Activated naive CD4-positive, alpha-beta T cell treated with Interleukin-2 at 50 U/mL for 16 hours (primary cell): ENCODE results near the gene COX17.

Experiments used
- DNase-seq: peaks from one replicate; pipeline ENCODE4 v3.0.0-alpha.2; 2020

Gene COX17

GRCh38 chr3:119672776-119673175, 4.4 kb downstream of the COX17 start:
- DNase-seq: no peak

GRCh38 chr3:119669906-119670570, 7.2 kb downstream of the COX17 start:
- DNase-seq: no peak

- no peak for DNase-seq
Observed at GRCh38 chr3:119665954-119666559, 11.1 kb downstream of the COX17 start.

GRCh38 chr3:119664850-119665379, 12.3 kb downstream of the COX17 start:
- no peak for DNase-seq

GRCh38 chr3:119664370-119664769, 12.8 kb downstream of the COX17 start:
- no peak for DNase-seq

GRCh38 chr3:119663885-119664284, 13.3 kb downstream of the COX17 start:
- DNase-seq: no peak

- no peak for DNase-seq
Observed at GRCh38 chr3:119662604-119663373, 14.4 kb downstream of the COX17 start.

- DNase-seq: no peak
Observed at GRCh38 chr3:119660474-119661440, 16.4 kb downstream of the COX17 start, which contains the start of gene POPDC2. Gene POPDC2, minus strand, starts transcription at chr3:119660589. Its CDS starts 166 bp downstream, at chr3:119660423.

GRCh38 chr3:119659606-119660291, 17.5 kb downstream of the COX17 start:
- DNase-seq: no peak

- no peak for DNase-seq
Observed at GRCh38 chr3:119658994-119659393, 18.2 kb downstream of the COX17 start.

GRCh38 chr3:119657887-119658702, 19.1 kb downstream of the COX17 start:
- DNase-seq: no peak

- DNase-seq: no peak
Observed at GRCh38 chr3:119653876-119654275, 23.3 kb downstream of the COX17 start.

GRCh38 chr3:119652306-119653033, 24.7 kb downstream of the COX17 start:
- DNase-seq: no peak

- DNase-seq: no peak
Observed at GRCh38 chr3:119649761-119650160, 27.4 kb downstream of the COX17 start.

- no peak for DNase-seq
Observed at GRCh38 chr3:119647843-119648575, 29.2 kb downstream of the COX17 start.

GRCh38 chr3:119647171-119647570, 30.0 kb downstream of the COX17 start:
- no peak for DNase-seq

GRCh38 chr3:119645813-119646212, 31.4 kb downstream of the COX17 start:
- DNase-seq: no peak

- DNase-seq: no peak
Observed at GRCh38 chr3:119644481-119644880, 32.7 kb downstream of the COX17 start.

- no peak for DNase-seq
Observed at GRCh38 chr3:119643528-119643927, 33.7 kb downstream of the COX17 start.
